ENCODE measurements around the gene RNF31.

- TF ChIP-seq YY1 (IDR thresholded peaks at IDR 0.05; ENCODE audit: insufficient read depth, insufficient read length) (no peak), ZNF274 (IDR thresholded peaks at IDR 0.05; ENCODE audit: low read depth, low read length) (no peak), SUZ12 (IDR thresholded peaks at IDR 0.05; ENCODE audit: extremely low read depth, insufficient read depth, insufficient read length) (no peak)
Measured at GRCh38 chr14:24130717-24131548, 16.4 kb upstream of the RNF31 start.

Measured in NT2/D1 (cell line).